LHCN-M2 (cell line): Measurements from ENCODE around the gene SPATA31E1. TPM values are rescaled to one million over a fixed set of nuclear protein-coding genes. Genes with fewer than 3 reads are reported as not detected.

ENCODE experiments used
- DNase-seq: peaks from one replicate; pipeline ENCODE4 v3.0.0-alpha.2; 2012; ENCODE audit warnings: low read depth
- total RNA-seq: library from RNA; depleted of rRNA; stranded (reverse); fragments of >200 nt; gene quantifications from 2 replicates; pipeline ENCODE4 v1.2.3, GENCODE V29; 2014

The SPATA31E1 gene
- total RNA-seq, 1 experiment from 2014 or later = not detected

GRCh38 chr9:87863882-87864465 lies 18.7 kb upstream of the SPATA31E1 start:
- no peak for DNase-seq

GRCh38 chr9:87864915-87865314 lies 17.8 kb upstream of the SPATA31E1 start:
- no peak for DNase-seq

GRCh38 chr9:87865626-87866025 lies 17.1 kb upstream of the SPATA31E1 start:
- no peak for DNase-seq

- no peak for DNase-seq
Measured at GRCh38 chr9:87867391-87867790, 15.3 kb upstream of the SPATA31E1 start.

- DNase-seq = no peak
Measured at GRCh38 chr9:87868175-87868574, 14.5 kb upstream of the SPATA31E1 start.

GRCh38 chr9:87868635-87869034 lies 14.0 kb upstream of the SPATA31E1 start:
- no peak for DNase-seq

- no peak for DNase-seq
Measured at GRCh38 chr9:87869082-87869481, 13.6 kb upstream of the SPATA31E1 start.

GRCh38 chr9:87871425-87872078 lies 11.1 kb upstream of the SPATA31E1 start:
- no peak for DNase-seq

- no peak for DNase-seq
Measured at GRCh38 chr9:87872079-87872624, 10.5 kb upstream of the SPATA31E1 start.

GRCh38 chr9:87873607-87874303 lies 8.9 kb upstream of the SPATA31E1 start:
- DNase-seq = no peak

GRCh38 chr9:87874304-87874623 lies 8.4 kb upstream of the SPATA31E1 start:
- no peak for DNase-seq

- DNase-seq = no peak
Measured at GRCh38 chr9:87875060-87875459, 7.6 kb upstream of the SPATA31E1 start.

GRCh38 chr9:87875831-87876545 lies 6.7 kb upstream of the SPATA31E1 start:
- DNase-seq = no peak

GRCh38 chr9:87876708-87877107 lies 6.0 kb upstream of the SPATA31E1 start:
- no peak for DNase-seq

- DNase-seq = peak; percentile 57
Measured at GRCh38 chr9:87878989-87879511, 3.6 kb upstream of the SPATA31E1 start.

- no peak for DNase-seq
Measured at GRCh38 chr9:87880116-87880515, 2.6 kb upstream of the SPATA31E1 start.

GRCh38 chr9:87880683-87881082 lies 2.0 kb upstream of the SPATA31E1 start:
- no peak for DNase-seq

- DNase-seq = no peak
Measured at GRCh38 chr9:87883274-87883673, 597 bp downstream of the SPATA31E1 start.

GRCh38 chr9:87883990-87884389 lies 1.3 kb downstream of the SPATA31E1 start:
- DNase-seq = no peak

- DNase-seq = no peak
Measured at GRCh38 chr9:87884578-87885459, 2.1 kb downstream of the SPATA31E1 start.
